WTC11 (cell line): ENCODE data around the gene RAB22A. TPM values are rescaled to one million over a fixed set of nuclear protein-coding genes. Genes with fewer than 3 reads are reported as not detected.

Source experiments
- ATAC-seq: fragments of 200-7000 bp; cut with Tn5 transposase; 2 replicates; pipeline ENCODE4 v1.10.0; 2021; ENCODE audit warnings: mild to moderate bottlenecking, moderate library complexity
- CTCF ChIA-PET: fragments of 300-600 bp; sonication (Branson Sonifier 250); formaldehyde crosslinking; loops from one replicate; lab custom pipeline; 2021; ENCODE audit warnings: antibody characterized with exemption; lab: Charles Lee
- POLR2A ChIA-PET: fragments of 350-600 bp; sonication (Branson Sonifier 250); formaldehyde crosslinking; loops from one replicate; lab custom pipeline; 2021; ENCODE audit warnings: antibody characterized with exemption; lab: Charles Lee
- DNase-seq: peaks from one replicate; pipeline ENCODE4 v3.0.0; 2021; ENCODE audit warnings: low spot score
- H3K27ac Mint-ChIP-seq: 2 replicates; pipeline ENCODE4 v1.8.0; 2021; ENCODE audit warnings: mixed read lengths
- H3K27me3 Mint-ChIP-seq: 2 replicates; pipeline ENCODE4 v1.8.0; 2021; ENCODE audit warnings: low read depth, mild to moderate bottlenecking, moderate library complexity, mixed read lengths
- H3K36me3 Mint-ChIP-seq: 2 replicates; pipeline ENCODE4 v1.8.0; 2021; ENCODE audit warnings: mixed read lengths
- H3K4me1 Mint-ChIP-seq: 2 replicates; pipeline ENCODE4 v1.8.0; 2022; ENCODE audit warnings: mixed read lengths
- H3K4me3 Mint-ChIP-seq: 2 replicates; pipeline ENCODE4 v1.8.0; 2021; ENCODE audit warnings: mild to moderate bottlenecking, moderate library complexity, mixed read lengths
- H3K9me3 Mint-ChIP-seq: 2 replicates; pipeline ENCODE4 v1.8.0; 2021; ENCODE audit warnings: mixed read lengths
- CBFB ChIP-seq: sonication (generic); formaldehyde crosslinking; IDR thresholded peaks from 2 replicates; pipeline ENCODE4 v1.8.1; 2022; ENCODE audit warnings: mild to moderate bottlenecking, low read depth, missing genetic modification reagents
- ETV6 ChIP-seq: sonication (generic); formaldehyde crosslinking; IDR thresholded peaks from 2 replicates; pipeline ENCODE4 v1.8.1; 2022; ENCODE audit warnings: mild to moderate bottlenecking, missing genetic modification reagents
- IRF2 ChIP-seq: sonication (generic); formaldehyde crosslinking; IDR thresholded peaks from 2 replicates; pipeline ENCODE4 v1.8.0; 2022; ENCODE audit warnings: low read depth, missing genetic modification reagents, borderline replicate concordance
- JAZF1 ChIP-seq: fragments of 250-450 bp; sonication (Bioruptor Pico); IDR thresholded peaks from 2 replicates; pipeline ENCODE4 v1.9.0; 2021; ENCODE audit warnings: moderate library complexity, mild to moderate bottlenecking, inconsistent platforms
- NR3C1 ChIP-seq: sonication (generic); formaldehyde crosslinking; conservative IDR thresholded peaks from 2 replicates; pipeline ENCODE4 v1.8.1; 2023; ENCODE audit warnings: low read depth, mild to moderate bottlenecking, missing genetic modification reagents
- PRRX2 ChIP-seq: fragments of 250-450 bp; sonication (Bioruptor Pico); IDR thresholded peaks from 2 replicates; pipeline ENCODE4 v1.8.0; 2021; ENCODE audit warnings: mild to moderate bottlenecking
- SMAD3 ChIP-seq: sonication (generic); formaldehyde crosslinking; IDR thresholded peaks from 2 replicates; pipeline ENCODE4 v1.8.0; 2022; ENCODE audit warnings: missing genetic modification reagents, mild to moderate bottlenecking, borderline replicate concordance
- SMAD4 ChIP-seq: sonication (generic); formaldehyde crosslinking; IDR thresholded peaks from 2 replicates; pipeline ENCODE4 v1.8.0; 2022; ENCODE audit warnings: mild to moderate bottlenecking, missing genetic modification reagents
- SOX15 ChIP-seq: fragments of 250-450 bp; sonication (Bioruptor Pico); IDR thresholded peaks from 2 replicates; pipeline ENCODE4 v1.9.0; 2021; ENCODE audit warnings: mild to moderate bottlenecking
- ZNF138 ChIP-seq: sonication (generic); formaldehyde crosslinking; conservative IDR thresholded peaks from 2 replicates; pipeline ENCODE4 v1.8.1; 2022; ENCODE audit warnings: mild to moderate bottlenecking, moderate library complexity, missing genetic modification reagents
- ZNF317 ChIP-seq: sonication (generic); formaldehyde crosslinking; IDR thresholded peaks from 2 replicates; pipeline ENCODE4 v1.8.1; 2023; ENCODE audit warnings: low read depth, mild to moderate bottlenecking, moderate library complexity, missing genetic modification reagents, borderline replicate concordance
- ZNF396 ChIP-seq: fragments of 250-450 bp; sonication (Bioruptor Pico); IDR thresholded peaks from 2 replicates; pipeline ENCODE4 v1.8.0; 2021; ENCODE audit warnings: mild to moderate bottlenecking, moderate library complexity, borderline replicate concordance
- ZNF416 ChIP-seq: fragments of 250-450 bp; sonication (Bioruptor Pico); IDR thresholded peaks from 2 replicates; pipeline ENCODE4 v1.9.0; 2021; ENCODE audit warnings: mild to moderate bottlenecking, inconsistent platforms
- ZNF423 ChIP-seq: fragments of 250-450 bp; sonication (Bioruptor Pico); IDR thresholded peaks from 2 replicates; pipeline ENCODE4 v2.1.2; 2022; ENCODE audit warnings: mild to moderate bottlenecking, moderate library complexity
- ZNF671 ChIP-seq: fragments of 250-450 bp; sonication (Bioruptor Pico); IDR thresholded peaks from 2 replicates; pipeline ENCODE4 v1.8.0; 2021; ENCODE audit warnings: mild to moderate bottlenecking
- total RNA-seq: library from RNA; stranded (reverse); gene quantifications from 3 replicates; pipeline ENCODE4 v1.2.3, GENCODE V29; 2021
- TF ChIP-seq, protein P1 (sequence below): sonication (generic); formaldehyde crosslinking; IDR thresholded peaks from 2 replicates; pipeline ENCODE4 v1.8.1; 2022; ENCODE audit warnings: mild to moderate bottlenecking, moderate library complexity, missing genetic modification reagents
- TF ChIP-seq, protein P2 (sequence below): fragments of 250-450 bp; sonication (Bioruptor Pico); IDR thresholded peaks from 2 replicates; pipeline ENCODE4 v1.8.0; 2021; ENCODE audit warnings: mild to moderate bottlenecking
- TF ChIP-seq, protein P3 (sequence below): sonication (generic); formaldehyde crosslinking; conservative IDR thresholded peaks from 2 replicates; pipeline ENCODE4 v1.8.1; 2022; ENCODE audit warnings: mild to moderate bottlenecking, missing genetic modification reagents
- TF ChIP-seq, protein P4 (sequence below): sonication (generic); formaldehyde crosslinking; IDR thresholded peaks from 2 replicates; pipeline ENCODE4 v1.8.0; 2022; ENCODE audit warnings: missing genetic modification reagents
- TF ChIP-seq, protein P5 (sequence below): fragments of 250-450 bp; sonication (Bioruptor Pico); IDR thresholded peaks from 2 replicates; pipeline ENCODE4 v1.9.0; 2021; ENCODE audit warnings: mild to moderate bottlenecking, borderline replicate concordance

The RAB22A gene
- total RNA-seq, 1 experiment from 2014 or later: 6.0 TPM

DNA sequence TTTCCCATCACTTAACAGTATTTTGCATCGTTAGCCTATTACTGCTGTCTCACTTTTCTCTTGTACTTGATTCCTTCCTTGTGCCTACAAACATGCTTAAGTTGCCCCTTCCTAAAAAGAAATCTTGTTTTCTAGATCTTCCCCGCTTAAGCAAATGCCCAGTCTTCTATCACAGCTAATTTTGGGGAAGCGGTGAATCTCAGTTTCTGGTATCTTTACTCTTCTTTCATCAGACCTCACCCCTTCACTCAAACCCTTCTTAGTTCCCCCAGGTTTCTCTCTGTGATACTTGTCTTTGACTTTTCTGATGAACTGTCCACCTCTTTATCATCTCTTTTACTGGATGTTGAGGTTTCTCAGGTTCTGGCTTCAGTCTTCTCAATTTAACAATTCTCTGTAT lies 93.8 kb downstream of the RAB22A start:
- Mint-ChIP-seq H3K27me3 (no peaks in the 10 kb centered on the region), H3K4me1 (peaks cover 33% of the 10 kb centered on the region), H3K9me3 (no peaks in the 10 kb centered on the region), H3K27ac (no peak overlapping the region), H3K4me3 (no peak overlapping the region), H3K36me3 (no peaks in the 10 kb centered on the region)
- ChIA-PET POLR2A (interaction anchor here (0.5 kb wide), 1 partner anchor 223 kb away, joined by 10 read pairs; no protein-coding TSS in a partner anchor), CTCF (no interaction called here)
- DNase-seq: no peak
- no peak for ATAC-seq
- TF ChIP-seq SOX15 (CRISPR knock-in tag) (no peak), ZNF671 (no peak), NR3C1 (CRISPR knock-in tag) (no peak), ZNF396 (CRISPR knock-in tag) (no peak), SMAD3 (no peak), CBFB (CRISPR knock-in tag) (no peak), ETV6 (CRISPR knock-in tag) (no peak), ZNF317 (CRISPR knock-in tag) (no peak)

DNA sequence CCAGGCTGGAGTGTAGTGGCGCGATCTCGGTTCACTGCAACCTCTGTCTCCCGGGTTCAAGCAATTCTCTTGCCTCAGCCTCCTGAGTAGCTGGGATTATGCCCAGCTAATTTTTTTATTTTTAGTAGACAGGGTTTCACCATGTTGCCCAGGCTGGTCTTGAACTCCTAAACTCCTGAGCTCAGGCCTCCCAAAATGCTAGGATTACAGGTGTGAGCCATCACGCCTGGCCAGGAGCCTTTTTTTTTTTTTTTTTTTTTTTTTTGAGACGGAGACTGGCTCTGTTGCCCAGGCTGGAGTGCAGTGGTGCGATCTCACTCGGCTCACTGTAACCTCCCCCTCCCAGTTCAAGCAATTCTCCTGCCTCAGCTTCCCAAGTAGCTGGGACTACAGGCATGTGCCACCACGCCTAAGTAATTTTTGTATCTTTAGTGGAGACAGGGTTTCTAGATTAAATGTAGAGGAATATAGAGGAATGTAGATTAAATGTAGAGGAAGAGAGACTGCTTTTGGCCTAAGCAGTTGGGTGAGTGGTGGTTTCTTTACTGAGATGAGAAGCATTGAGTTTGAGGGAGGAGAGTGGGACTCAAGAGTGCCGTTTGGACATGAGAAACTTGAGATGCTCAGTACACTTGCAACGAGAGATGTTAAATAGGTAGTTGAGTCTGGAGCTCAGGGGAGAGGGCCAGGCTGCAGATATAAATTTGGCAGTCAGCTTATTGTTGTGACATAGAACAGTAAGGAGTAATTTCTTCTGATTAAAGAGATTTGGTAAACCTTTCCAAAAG lies 96.2 kb downstream of the RAB22A start:
- ChIA-PET POLR2A (interaction anchor here (0.6 to 1.4 kb wide), 6 partner anchors 12 to 755 kb away, joined by 3 to 9 read pairs (median 6); partner anchors contain the start of gene VAPB), CTCF (interaction anchor here (0.6 to 1.0 kb wide), 3 partner anchors 19 to 464 kb away, joined by 3 to 4 read pairs (median 3); no protein-coding TSS in a partner anchor)
- H3K27me3 Mint-ChIP-seq: no peaks in the 10 kb centered on the region
- H3K27ac Mint-ChIP-seq: no peak overlapping the region
- no peak overlapping the region for H3K4me3 Mint-ChIP-seq
- TF ChIP-seq, protein P1, sequence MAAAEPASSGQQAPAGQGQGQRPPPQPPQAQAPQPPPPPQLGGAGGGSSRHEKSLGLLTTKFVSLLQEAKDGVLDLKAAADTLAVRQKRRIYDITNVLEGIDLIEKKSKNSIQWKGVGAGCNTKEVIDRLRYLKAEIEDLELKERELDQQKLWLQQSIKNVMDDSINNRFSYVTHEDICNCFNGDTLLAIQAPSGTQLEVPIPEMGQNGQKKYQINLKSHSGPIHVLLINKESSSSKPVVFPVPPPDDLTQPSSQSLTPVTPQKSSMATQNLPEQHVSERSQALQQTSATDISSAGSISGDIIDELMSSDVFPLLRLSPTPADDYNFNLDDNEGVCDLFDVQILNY (CRISPR knock-in tag): no peak
- TF ChIP-seq ZNF423 (CRISPR knock-in tag): no peak
- TF ChIP-seq IRF2: no peak
- no peak for TF ChIP-seq ZNF416 (CRISPR knock-in tag)
- TF ChIP-seq, protein P2, sequence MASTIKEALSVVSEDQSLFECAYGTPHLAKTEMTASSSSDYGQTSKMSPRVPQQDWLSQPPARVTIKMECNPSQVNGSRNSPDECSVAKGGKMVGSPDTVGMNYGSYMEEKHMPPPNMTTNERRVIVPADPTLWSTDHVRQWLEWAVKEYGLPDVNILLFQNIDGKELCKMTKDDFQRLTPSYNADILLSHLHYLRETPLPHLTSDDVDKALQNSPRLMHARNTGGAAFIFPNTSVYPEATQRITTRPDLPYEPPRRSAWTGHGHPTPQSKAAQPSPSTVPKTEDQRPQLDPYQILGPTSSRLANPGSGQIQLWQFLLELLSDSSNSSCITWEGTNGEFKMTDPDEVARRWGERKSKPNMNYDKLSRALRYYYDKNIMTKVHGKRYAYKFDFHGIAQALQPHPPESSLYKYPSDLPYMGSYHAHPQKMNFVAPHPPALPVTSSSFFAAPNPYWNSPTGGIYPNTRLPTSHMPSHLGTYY (CRISPR knock-in tag): no peak
- no peak for TF ChIP-seq ZNF317 (CRISPR knock-in tag)
- TF ChIP-seq SMAD4 (CRISPR knock-in tag): no peak
- no peak for TF ChIP-seq PRRX2 (CRISPR knock-in tag)
- no peak for TF ChIP-seq ZNF138 (CRISPR knock-in tag)
- TF ChIP-seq, protein P3, sequence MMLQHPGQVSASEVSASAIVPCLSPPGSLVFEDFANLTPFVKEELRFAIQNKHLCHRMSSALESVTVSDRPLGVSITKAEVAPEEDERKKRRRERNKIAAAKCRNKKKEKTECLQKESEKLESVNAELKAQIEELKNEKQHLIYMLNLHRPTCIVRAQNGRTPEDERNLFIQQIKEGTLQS (CRISPR knock-in tag): no peak
- TF ChIP-seq, protein P4, sequence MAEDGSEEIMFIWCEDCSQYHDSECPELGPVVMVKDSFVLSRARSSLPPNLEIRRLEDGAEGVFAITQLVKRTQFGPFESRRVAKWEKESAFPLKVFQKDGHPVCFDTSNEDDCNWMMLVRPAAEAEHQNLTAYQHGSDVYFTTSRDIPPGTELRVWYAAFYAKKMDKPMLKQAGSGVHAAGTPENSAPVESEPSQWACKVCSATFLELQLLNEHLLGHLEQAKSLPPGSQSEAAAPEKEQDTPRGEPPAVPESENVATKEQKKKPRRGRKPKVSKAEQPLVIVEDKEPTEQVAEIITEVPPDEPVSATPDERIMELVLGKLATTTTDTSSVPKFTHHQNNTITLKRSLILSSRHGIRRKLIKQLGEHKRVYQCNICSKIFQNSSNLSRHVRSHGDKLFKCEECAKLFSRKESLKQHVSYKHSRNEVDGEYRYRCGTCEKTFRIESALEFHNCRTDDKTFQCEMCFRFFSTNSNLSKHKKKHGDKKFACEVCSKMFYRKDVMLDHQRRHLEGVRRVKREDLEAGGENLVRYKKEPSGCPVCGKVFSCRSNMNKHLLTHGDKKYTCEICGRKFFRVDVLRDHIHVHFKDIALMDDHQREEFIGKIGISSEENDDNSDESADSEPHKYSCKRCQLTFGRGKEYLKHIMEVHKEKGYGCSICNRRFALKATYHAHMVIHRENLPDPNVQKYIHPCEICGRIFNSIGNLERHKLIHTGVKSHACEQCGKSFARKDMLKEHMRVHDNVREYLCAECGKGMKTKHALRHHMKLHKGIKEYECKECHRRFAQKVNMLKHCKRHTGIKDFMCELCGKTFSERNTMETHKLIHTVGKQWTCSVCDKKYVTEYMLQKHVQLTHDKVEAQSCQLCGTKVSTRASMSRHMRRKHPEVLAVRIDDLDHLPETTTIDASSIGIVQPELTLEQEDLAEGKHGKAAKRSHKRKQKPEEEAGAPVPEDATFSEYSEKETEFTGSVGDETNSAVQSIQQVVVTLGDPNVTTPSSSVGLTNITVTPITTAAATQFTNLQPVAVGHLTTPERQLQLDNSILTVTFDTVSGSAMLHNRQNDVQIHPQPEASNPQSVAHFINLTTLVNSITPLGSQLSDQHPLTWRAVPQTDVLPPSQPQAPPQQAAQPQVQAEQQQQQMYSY: no peak
- TF ChIP-seq, protein P5, sequence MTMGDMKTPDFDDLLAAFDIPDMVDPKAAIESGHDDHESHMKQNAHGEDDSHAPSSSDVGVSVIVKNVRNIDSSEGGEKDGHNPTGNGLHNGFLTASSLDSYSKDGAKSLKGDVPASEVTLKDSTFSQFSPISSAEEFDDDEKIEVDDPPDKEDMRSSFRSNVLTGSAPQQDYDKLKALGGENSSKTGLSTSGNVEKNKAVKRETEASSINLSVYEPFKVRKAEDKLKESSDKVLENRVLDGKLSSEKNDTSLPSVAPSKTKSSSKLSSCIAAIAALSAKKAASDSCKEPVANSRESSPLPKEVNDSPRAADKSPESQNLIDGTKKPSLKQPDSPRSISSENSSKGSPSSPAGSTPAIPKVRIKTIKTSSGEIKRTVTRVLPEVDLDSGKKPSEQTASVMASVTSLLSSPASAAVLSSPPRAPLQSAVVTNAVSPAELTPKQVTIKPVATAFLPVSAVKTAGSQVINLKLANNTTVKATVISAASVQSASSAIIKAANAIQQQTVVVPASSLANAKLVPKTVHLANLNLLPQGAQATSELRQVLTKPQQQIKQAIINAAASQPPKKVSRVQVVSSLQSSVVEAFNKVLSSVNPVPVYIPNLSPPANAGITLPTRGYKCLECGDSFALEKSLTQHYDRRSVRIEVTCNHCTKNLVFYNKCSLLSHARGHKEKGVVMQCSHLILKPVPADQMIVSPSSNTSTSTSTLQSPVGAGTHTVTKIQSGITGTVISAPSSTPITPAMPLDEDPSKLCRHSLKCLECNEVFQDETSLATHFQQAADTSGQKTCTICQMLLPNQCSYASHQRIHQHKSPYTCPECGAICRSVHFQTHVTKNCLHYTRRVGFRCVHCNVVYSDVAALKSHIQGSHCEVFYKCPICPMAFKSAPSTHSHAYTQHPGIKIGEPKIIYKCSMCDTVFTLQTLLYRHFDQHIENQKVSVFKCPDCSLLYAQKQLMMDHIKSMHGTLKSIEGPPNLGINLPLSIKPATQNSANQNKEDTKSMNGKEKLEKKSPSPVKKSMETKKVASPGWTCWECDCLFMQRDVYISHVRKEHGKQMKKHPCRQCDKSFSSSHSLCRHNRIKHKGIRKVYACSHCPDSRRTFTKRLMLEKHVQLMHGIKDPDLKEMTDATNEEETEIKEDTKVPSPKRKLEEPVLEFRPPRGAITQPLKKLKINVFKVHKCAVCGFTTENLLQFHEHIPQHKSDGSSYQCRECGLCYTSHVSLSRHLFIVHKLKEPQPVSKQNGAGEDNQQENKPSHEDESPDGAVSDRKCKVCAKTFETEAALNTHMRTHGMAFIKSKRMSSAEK (CRISPR knock-in tag): no peak
- TF ChIP-seq JAZF1 (CRISPR knock-in tag): no peak
- TF ChIP-seq, all 79 proteins: peak for 0
- Mint-ChIP-seq H3K9me3 (no peaks in the 10 kb centered on the region), H3K36me3 (no peaks in the 10 kb centered on the region; the same call in 1 of the 2 replicates), H3K4me1 (peaks cover 38% of the 10 kb centered on the region)
- ATAC-seq (no peak), DNase-seq (no peak)
